GM18511 (cell line): ENCODE data around the gene TAF3.

Source experiments
- ATAC-seq: cut with Tn5 transposase; IDR thresholded peaks from one replicate; pipeline ENCODE4 v1.9.1; 2021; ENCODE audit warnings: mild to moderate bottlenecking, moderate library complexity; ENCODE audit not compliant: unreplicated experiment

The TAF3 gene

GRCh38 chr10:7962592-7962991 lies 144.3 kb downstream of the TAF3 start:
- no peak for ATAC-seq

- ATAC-seq: no peak
Observed at GRCh38 chr10:7965457-7965856, 147.2 kb downstream of the TAF3 start.

- ATAC-seq: no peak
Observed at GRCh38 chr10:7967035-7967434, 148.7 kb downstream of the TAF3 start.

- ATAC-seq: no peak
Observed at GRCh38 chr10:7968510-7969112, 150.3 kb downstream of the TAF3 start.

GRCh38 chr10:7969623-7970022 lies 151.3 kb downstream of the TAF3 start:
- ATAC-seq: no peak

GRCh38 chr10:7971949-7972348 lies 153.6 kb downstream of the TAF3 start:
- no peak for ATAC-seq

GRCh38 chr10:7972367-7972766 lies 154.1 kb downstream of the TAF3 start:
- ATAC-seq: no peak

GRCh38 chr10:7980196-7980595 lies 161.9 kb downstream of the TAF3 start:
- ATAC-seq: no peak

- ATAC-seq: no peak
Observed at GRCh38 chr10:7982727-7983126, 164.4 kb downstream of the TAF3 start.

GRCh38 chr10:7984325-7984724 lies 166.0 kb downstream of the TAF3 start:
- ATAC-seq: no peak

GRCh38 chr10:7984896-7985295 lies 166.6 kb downstream of the TAF3 start:
- ATAC-seq: no peak

- ATAC-seq: no peak
Observed at GRCh38 chr10:7986851-7987250, 168.5 kb downstream of the TAF3 start.

- ATAC-seq: no peak
Observed at GRCh38 chr10:7988989-7989388, 170.7 kb downstream of the TAF3 start.

- ATAC-seq: no peak
Observed at GRCh38 chr10:7998831-7999230, 180.5 kb downstream of the TAF3 start.

- ATAC-seq: no peak
Observed at GRCh38 chr10:8004469-8005000, 186.2 kb downstream of the TAF3 start.

GRCh38 chr10:8006274-8006999 lies 188.1 kb downstream of the TAF3 start:
- peak; percentile 85 for ATAC-seq

GRCh38 chr10:8009031-8009430 lies 190.7 kb downstream of the TAF3 start:
- no peak for ATAC-seq

GRCh38 chr10:8013006-8013405 lies 194.7 kb downstream of the TAF3 start:
- no peak for ATAC-seq

GRCh38 chr10:8013619-8014018 lies 195.3 kb downstream of the TAF3 start:
- ATAC-seq: no peak

- no peak for ATAC-seq
Observed at GRCh38 chr10:8014649-8015048, 196.3 kb downstream of the TAF3 start.

GRCh38 chr10:8017277-8017676 lies 199.0 kb downstream of the TAF3 start:
- ATAC-seq: no peak

- ATAC-seq: no peak
Observed at GRCh38 chr10:8023321-8023720, 205.0 kb downstream of the TAF3 start.
